Measurements from ENCODE around the gene ATP1A2. TPM values are rescaled to one million over a fixed set of nuclear protein-coding genes. Genes with fewer than 3 reads are reported as not detected.
A peak's percentile ranks its signal among the peaks of the same experiment; 100 is the strongest.

ATP1A2 gene
- total RNA-seq, 1 experiment from 2014 or later, result 23.2 TPM

GRCh38 chr1:160168609-160169369 is 53.2 kb downstream of the ATP1A2 start:
- peak overlapping the region; percentile 94 for H3K27ac Mint-ChIP-seq
- DNase-seq (ENCODE audit: low spot score), result peak; percentile 63
- CTCF ChIA-PET, result interaction anchor here (0.8 to 5.4 kb wide), 28 partner anchors 20 to 370 kb away, joined by 3 to 71 read pairs (median 9); partner anchors contain the start of genes CASQ1, DCAF8, IGSF8 and KCNJ9
- peaks cover 64% of the 10 kb centered on the region for H3K4me1 Mint-ChIP-seq
- peak; percentile 73 for ATAC-seq
- no peak for TF ChIP-seq RORB (CRISPR knock-in tag; IDR thresholded peaks at IDR 0.05)
- TF ChIP-seq, protein P1, sequence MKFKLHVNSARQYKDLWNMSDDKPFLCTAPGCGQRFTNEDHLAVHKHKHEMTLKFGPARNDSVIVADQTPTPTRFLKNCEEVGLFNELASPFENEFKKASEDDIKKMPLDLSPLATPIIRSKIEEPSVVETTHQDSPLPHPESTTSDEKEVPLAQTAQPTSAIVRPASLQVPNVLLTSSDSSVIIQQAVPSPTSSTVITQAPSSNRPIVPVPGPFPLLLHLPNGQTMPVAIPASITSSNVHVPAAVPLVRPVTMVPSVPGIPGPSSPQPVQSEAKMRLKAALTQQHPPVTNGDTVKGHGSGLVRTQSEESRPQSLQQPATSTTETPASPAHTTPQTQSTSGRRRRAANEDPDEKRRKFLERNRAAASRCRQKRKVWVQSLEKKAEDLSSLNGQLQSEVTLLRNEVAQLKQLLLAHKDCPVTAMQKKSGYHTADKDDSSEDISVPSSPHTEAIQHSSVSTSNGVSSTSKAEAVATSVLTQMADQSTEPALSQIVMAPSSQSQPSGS (CRISPR knock-in tag; IDR thresholded peaks at IDR 0.05; ENCODE audit: borderline replicate concordance, low read depth), result no peak
- TF ChIP-seq, protein P2, sequence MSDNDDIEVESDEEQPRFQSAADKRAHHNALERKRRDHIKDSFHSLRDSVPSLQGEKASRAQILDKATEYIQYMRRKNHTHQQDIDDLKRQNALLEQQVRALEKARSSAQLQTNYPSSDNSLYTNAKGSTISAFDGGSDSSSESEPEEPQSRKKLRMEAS (CRISPR knock-in tag; IDR thresholded peaks at IDR 0.05), result 0 out of 2 replicates have a peak, but pooled peaks have one; percentile 4
- POLR2A ChIA-PET, result interaction anchor here (0.6 to 1.7 kb wide), 6 partner anchors 9 to 60 kb away, joined by 3 to 8 read pairs (median 4); no protein-coding TSS in a partner anchor
- H3K27me3 Mint-ChIP-seq (ENCODE audit: low read depth), result peaks cover 25% of the 10 kb centered on the region
- peak overlapping the region; percentile 42 for H3K4me3 Mint-ChIP-seq
- no peaks in the 10 kb centered on the region for H3K9me3 Mint-ChIP-seq
- no peaks in the 10 kb centered on the region for H3K36me3 Mint-ChIP-seq

DNA sequence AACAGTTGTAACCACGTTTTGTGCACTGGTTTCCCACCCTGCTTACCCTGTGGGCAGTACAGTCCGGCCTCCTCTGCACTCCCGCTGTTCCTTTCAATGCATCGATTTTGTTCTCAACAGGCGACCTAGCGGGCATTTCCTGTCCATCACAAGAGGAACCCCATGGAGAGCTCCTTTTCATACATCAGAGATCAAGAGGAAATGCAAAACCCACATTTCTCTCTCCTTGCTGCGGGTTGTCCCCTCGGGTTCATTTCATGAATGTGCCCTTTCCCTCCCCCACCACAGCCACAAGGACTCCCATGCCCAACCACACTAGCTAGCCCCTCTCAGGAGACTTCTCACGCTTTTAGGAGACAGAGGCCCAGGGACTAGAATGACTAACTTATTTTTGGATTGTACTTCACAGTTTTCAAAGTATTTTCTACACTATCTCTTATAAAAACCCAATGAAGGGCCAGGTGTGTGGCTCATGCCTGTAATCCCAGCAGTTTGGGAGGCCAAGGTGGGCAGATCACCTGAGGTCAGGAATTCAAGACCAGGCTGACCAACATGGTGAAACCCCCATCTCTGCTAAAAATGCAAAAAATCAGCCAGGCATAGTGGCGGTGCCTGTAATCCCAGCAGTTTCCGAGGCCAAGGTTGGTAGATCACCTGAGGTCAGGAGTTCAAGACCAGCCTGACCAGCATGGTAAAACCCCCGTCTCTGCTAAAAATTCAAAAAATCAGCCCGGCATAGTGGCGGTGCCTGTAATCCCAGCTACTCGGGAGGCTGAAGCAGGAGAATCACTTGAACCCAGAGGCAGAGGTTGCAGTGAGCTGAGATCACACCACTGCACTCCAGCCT is 54.2 kb downstream of the ATP1A2 start:
- CTCF ChIA-PET, result interaction anchor here (0.6 to 5.4 kb wide), 29 partner anchors 20 to 852 kb away, joined by 3 to 71 read pairs (median 8); partner anchors contain the start of genes CASQ1, DCAF8 and IGSF8
- DNase-seq (ENCODE audit: low spot score), result peak; percentile 75
- H3K36me3 Mint-ChIP-seq, result no peaks in the 10 kb centered on the region
- TF ChIP-seq ZNF423 (CRISPR knock-in tag; IDR thresholded peaks at IDR 0.05) (peak; percentile 92), RORB (CRISPR knock-in tag; IDR thresholded peaks at IDR 0.05) (no peak), CREM (CRISPR knock-in tag; IDR thresholded peaks at IDR 0.05) (no peak), AR (CRISPR knock-in tag; IDR thresholded peaks at IDR 0.05) (0 out of 2 replicates have a peak, but pooled peaks have one; percentile 22), FOXP1 (CRISPR knock-in tag; IDR thresholded peaks at IDR 0.05; ENCODE audit: borderline replicate concordance) (no peak), NFE2L1 (CRISPR knock-in tag; IDR thresholded peaks at IDR 0.05) (0 out of 2 replicates have a peak, but pooled peaks have one; percentile 9), CREB1 (CRISPR knock-in tag; IDR thresholded peaks at IDR 0.05) (no peak), E2F4 (CRISPR knock-in tag; IDR thresholded peaks at IDR 0.05; ENCODE audit: borderline replicate concordance, low read depth) (no peak), GTF2I (CRISPR knock-in tag; conservative IDR thresholded peaks at IDR 0.05) (peak; percentile 43; the same call in 1 of the 2 replicates), PRRX2 (CRISPR knock-in tag; IDR thresholded peaks at IDR 0.05) (0 out of 2 replicates have a peak, but pooled peaks have one; percentile 48), TEAD1 (CRISPR knock-in tag; IDR thresholded peaks at IDR 0.05) (peak; percentile 75; the same call in 1 of the 2 replicates), ZNF317 (CRISPR knock-in tag; IDR thresholded peaks at IDR 0.05; ENCODE audit: borderline replicate concordance, low read depth) (no peak), ZNF232 (CRISPR knock-in tag; IDR thresholded peaks at IDR 0.05) (no peak), SP1 (CRISPR knock-in tag; conservative IDR thresholded peaks at IDR 0.05) (peak; percentile 33; the same call in 1 of the 2 replicates)
- TF ChIP-seq, protein P3, sequence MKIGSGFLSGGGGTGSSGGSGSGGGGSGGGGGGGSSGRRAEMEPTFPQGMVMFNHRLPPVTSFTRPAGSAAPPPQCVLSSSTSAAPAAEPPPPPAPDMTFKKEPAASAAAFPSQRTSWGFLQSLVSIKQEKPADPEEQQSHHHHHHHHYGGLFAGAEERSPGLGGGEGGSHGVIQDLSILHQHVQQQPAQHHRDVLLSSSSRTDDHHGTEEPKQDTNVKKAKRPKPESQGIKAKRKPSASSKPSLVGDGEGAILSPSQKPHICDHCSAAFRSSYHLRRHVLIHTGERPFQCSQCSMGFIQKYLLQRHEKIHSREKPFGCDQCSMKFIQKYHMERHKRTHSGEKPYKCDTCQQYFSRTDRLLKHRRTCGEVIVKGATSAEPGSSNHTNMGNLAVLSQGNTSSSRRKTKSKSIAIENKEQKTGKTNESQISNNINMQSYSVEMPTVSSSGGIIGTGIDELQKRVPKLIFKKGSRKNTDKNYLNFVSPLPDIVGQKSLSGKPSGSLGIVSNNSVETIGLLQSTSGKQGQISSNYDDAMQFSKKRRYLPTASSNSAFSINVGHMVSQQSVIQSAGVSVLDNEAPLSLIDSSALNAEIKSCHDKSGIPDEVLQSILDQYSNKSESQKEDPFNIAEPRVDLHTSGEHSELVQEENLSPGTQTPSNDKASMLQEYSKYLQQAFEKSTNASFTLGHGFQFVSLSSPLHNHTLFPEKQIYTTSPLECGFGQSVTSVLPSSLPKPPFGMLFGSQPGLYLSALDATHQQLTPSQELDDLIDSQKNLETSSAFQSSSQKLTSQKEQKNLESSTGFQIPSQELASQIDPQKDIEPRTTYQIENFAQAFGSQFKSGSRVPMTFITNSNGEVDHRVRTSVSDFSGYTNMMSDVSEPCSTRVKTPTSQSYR (CRISPR knock-in tag; IDR thresholded peaks at IDR 0.05), result peak; percentile 56; the same call in 1 of the 2 replicates
- TF ChIP-seq, protein P4, sequence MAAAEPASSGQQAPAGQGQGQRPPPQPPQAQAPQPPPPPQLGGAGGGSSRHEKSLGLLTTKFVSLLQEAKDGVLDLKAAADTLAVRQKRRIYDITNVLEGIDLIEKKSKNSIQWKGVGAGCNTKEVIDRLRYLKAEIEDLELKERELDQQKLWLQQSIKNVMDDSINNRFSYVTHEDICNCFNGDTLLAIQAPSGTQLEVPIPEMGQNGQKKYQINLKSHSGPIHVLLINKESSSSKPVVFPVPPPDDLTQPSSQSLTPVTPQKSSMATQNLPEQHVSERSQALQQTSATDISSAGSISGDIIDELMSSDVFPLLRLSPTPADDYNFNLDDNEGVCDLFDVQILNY (CRISPR knock-in tag; IDR thresholded peaks at IDR 0.05), result no peak
- TF ChIP-seq, protein P5, sequence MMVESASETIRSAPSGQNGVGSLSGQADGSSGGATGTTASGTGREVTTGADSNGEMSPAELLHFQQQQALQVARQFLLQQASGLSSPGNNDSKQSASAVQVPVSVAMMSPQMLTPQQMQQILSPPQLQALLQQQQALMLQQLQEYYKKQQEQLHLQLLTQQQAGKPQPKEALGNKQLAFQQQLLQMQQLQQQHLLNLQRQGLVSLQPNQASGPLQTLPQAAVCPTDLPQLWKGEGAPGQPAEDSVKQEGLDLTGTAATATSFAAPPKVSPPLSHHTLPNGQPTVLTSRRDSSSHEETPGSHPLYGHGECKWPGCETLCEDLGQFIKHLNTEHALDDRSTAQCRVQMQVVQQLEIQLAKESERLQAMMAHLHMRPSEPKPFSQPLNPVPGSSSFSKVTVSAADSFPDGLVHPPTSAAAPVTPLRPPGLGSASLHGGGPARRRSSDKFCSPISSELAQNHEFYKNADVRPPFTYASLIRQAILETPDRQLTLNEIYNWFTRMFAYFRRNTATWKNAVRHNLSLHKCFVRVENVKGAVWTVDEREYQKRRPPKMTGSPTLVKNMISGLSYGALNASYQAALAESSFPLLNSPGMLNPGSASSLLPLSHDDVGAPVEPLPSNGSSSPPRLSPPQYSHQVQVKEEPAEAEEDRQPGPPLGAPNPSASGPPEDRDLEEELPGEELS (CRISPR knock-in tag; IDR thresholded peaks at IDR 0.05), result peak; percentile 66; the same call in 1 of the 2 replicates

More for the DNA sequence above, 54.2 kb downstream of the ATP1A2 start:
- POLR2A ChIA-PET, result interaction anchor here (1.0 to 1.7 kb wide), 5 partner anchors 21 to 61 kb away, joined by 3 to 8 read pairs (median 4); no protein-coding TSS in a partner anchor
- Mint-ChIP-seq H3K27me3 (ENCODE audit: low read depth) (peaks cover 25% of the 10 kb centered on the region), H3K4me1 (peaks cover 64% of the 10 kb centered on the region), H3K4me3 (peak overlapping the region; percentile 42), H3K9me3 (no peaks in the 10 kb centered on the region), H3K27ac (peak overlapping the region; percentile 94)
- ATAC-seq, result peak; percentile 78

Measured in WTC11 (cell line).